Retinal pigment epithelial cell (primary cell): ENCODE measurements around the gene PLS3.
"Not testable (repeated sequence)": the region's sequence is repeated elsewhere in the genome, so short reads cannot be mapped to it uniquely, and the experiment has no call there.

Experiments
- DNase-seq: peaks from one replicate; pipeline ENCODE4 v3.0.0-alpha.2; 2010; ENCODE audit warnings: low read depth
- H3K4me3 ChIP-seq: 2 replicates; pipeline ENCODE4 v1.5.1; 2011; ENCODE audit warnings: mild to moderate bottlenecking, low read length, control low read depth, moderate library complexity
- CTCF ChIP-seq: conservative IDR thresholded peaks from 2 replicates; pipeline ENCODE4 v1.5.1; 2011; ENCODE audit warnings: low read depth, low read length, control low read depth, inconsistent platforms

The PLS3 gene

DNA sequence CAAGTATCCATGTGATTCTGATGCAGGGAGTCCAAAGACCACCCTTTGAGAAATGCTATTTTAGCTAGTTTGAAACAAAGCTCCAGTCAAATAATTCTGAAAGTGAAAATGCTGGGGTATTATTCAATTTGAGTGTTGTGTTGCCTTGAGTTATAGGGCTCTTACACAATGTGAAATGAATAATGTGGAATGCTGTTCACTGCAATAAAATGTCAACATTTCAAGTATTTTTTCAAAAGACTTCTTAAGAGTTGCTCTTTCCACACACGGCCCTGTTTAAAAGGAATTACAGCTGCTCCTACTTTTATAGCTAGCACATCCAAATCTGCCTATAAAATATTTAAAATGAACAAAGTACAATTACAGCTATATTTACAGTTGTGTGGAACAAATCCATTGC, 27.5 kb upstream of the PLS3 start:
- no peak for TF ChIP-seq CTCF
- H3K4me3 ChIP-seq, result no peak overlapping the region
- no peak for DNase-seq

DNA sequence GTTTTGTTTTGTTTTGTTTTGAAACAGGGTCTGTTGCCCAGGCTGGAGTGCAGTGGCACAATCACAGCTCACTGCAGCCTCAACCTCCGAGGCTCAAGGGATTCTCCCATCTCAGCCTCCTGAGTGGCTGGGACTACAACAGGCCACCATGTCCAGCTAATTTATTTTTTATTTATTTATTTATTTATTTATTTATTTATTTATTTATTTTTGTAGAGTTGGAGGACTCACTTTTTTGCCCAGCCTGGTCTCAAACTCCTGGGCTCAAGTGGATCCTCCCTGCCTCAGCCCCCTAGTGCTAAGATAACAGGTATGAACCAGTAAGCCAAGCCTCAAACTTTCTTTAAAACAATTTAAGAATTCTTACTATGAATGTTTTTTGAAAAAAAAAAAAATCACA, 26.6 kb upstream of the PLS3 start:
- H3K4me3 ChIP-seq, result no peak overlapping the region
- no peak for DNase-seq
- no peak for TF ChIP-seq CTCF

DNA sequence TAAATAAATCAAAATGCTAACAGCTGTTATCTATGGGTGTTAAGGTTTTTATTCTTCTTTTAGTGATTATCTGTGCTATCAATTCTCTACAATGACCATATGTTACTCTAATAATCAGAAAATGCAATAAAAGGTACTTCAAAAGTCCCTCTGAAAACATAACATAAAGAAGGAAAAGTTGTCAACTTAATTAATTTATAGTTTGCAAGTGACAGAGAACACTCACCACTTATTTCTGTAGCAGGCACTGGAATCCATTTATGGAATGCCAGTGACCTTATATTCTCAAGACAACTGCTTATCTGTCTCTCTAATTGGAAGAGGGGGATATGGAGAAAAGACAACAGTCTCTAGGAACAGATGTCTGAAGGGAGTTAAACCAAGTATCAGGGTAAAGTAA, 25.6 kb upstream of the PLS3 start:
- TF ChIP-seq CTCF, result no peak
- H3K4me3 ChIP-seq, result no peak overlapping the region
- no peak for DNase-seq

DNA sequence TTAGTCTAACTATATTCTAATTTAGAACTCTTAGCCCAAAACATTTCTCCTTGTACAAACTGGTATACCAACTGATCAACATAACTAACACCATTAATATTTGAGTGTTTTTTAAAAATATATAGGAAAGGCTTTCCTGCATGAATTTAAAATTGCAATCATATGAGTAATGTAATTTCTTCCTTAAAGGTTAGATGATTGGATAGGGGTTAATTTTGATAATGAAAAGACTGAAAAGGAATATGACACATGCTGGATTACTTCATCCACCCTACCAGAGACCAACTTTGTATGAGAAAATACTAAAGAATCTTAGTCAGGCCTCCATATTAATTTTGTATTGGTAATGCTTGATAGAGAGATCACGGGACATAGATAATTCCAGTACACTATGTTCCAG, 25.1 kb upstream of the PLS3 start:
- H3K4me3 ChIP-seq, result no peak overlapping the region
- no peak for TF ChIP-seq CTCF

DNA sequence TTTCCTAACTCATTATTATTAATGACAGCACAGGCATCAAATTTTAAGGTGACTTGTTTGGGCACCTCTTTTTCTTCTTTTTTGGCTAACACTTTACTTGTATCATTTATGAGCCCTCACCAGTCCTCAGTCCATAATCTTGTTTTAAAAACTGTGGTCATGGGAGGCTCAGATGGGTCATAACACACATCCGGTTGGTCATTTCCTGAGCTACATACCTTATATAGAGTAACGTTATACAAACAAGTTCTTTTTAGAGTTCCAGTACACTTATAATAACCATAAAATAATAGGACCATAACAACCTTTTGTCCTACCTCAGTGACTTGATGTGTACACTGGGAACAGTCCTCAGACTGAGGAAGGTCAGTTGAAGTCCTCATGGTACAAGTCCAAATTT, 21.1 kb upstream of the PLS3 start:
- no peak for DNase-seq
- TF ChIP-seq CTCF, result no peak
- H3K4me3 ChIP-seq, result no peak overlapping the region

More for the DNA sequence above, 25.1 kb upstream of the PLS3 start:
- no peak for DNase-seq

DNA sequence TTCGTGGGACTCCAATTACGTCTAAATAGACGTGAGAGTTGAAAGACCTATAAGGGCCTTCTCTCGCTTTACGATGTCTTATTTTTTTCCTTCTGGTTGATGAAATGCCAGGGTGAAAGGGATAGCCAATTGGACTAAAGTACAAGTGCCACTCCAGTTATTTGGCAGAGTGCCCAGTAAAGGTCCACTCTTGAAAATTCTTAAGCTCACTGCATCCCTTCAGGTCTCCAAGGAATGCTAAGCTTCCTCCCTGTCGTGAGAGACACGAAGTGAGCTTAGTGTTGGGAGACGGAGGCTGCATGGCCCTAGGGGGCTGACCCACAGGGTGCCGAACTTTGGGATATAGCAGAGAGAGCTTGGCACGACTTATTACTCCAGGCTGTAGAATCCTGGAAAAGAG, 19.9 kb upstream of the PLS3 start:
- not testable (repeated sequence) for DNase-seq, H3K4me3 ChIP-seq

GRCh38 chrX:115547448-115547847, 13.5 kb upstream of the PLS3 start:
- no peak for DNase-seq
- peak; percentile 17 for TF ChIP-seq CTCF
- no peak overlapping the region for H3K4me3 ChIP-seq

- no peak overlapping the region for H3K4me3 ChIP-seq
- TF ChIP-seq CTCF, result no peak
- no peak for DNase-seq
These were observed 12.0 kb upstream of the PLS3 start for GRCh38 chrX:115549008-115549407.
